ENCODE measurements around the gene ACAA2. TPM values are rescaled to one million over a fixed set of nuclear protein-coding genes. Genes with fewer than 3 reads are reported as not detected.
"Not testable (repeated sequence)": the region's sequence is repeated elsewhere in the genome, so short reads cannot be mapped to it uniquely, and the experiment has no call there.

The ACAA2 gene
- total and polyA plus RNA-seq, 4 donors = 35.2 to 52.8 (median 44.9) TPM

DNA sequence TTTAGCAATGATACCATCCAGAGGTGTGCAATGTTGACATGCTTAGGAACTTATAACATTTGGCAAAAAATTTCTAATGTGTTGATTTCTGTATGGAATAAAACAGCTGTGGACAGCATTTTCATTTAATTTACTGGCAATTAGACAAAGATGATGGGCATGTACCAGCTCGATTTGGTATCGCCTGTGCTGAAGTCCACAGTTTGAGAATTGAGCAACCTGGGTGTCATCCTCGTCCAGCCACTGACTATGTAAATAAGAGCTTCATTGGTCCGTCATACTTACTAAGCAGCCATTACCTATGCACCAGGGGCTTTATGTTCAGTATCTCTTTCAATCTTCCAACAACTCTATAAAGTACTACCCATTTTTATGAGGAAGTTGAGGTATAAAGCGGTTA, 24.6 kb upstream of the ACAA2 start:
- TF ChIP-seq, protein P1, sequence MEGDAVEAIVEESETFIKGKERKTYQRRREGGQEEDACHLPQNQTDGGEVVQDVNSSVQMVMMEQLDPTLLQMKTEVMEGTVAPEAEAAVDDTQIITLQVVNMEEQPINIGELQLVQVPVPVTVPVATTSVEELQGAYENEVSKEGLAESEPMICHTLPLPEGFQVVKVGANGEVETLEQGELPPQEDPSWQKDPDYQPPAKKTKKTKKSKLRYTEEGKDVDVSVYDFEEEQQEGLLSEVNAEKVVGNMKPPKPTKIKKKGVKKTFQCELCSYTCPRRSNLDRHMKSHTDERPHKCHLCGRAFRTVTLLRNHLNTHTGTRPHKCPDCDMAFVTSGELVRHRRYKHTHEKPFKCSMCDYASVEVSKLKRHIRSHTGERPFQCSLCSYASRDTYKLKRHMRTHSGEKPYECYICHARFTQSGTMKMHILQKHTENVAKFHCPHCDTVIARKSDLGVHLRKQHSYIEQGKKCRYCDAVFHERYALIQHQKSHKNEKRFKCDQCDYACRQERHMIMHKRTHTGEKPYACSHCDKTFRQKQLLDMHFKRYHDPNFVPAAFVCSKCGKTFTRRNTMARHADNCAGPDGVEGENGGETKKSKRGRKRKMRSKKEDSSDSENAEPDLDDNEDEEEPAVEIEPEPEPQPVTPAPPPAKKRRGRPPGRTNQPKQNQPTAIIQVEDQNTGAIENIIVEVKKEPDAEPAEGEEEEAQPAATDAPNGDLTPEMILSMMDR (IDR thresholded peaks at IDR 0.05; ENCODE audit: control extremely low read depth, extremely low read depth) = no peak
- no peaks in the 10 kb centered on the region for H3K27me3 ChIP-seq (ENCODE audit: control insufficient read depth in 3 of 3, insufficient read depth in 3 of 3, low read length in 2 of 3)
- peaks cover 0 to 7% (median 0%) of the 10 kb centered on the region in 5 donors for H3K4me1 ChIP-seq (ENCODE audit: control insufficient read depth in 5 of 5, insufficient read depth in 5 of 5, low read length in 5 of 5)
- no peaks in the 10 kb centered on the region for H3K9me3 ChIP-seq (ENCODE audit: control insufficient read depth in 4 of 4, insufficient read depth in 3 of 4, low read length in 3 of 4)
- no peak overlapping the region for H3K4me3 ChIP-seq
- no peak for DNase-seq
- H3K27ac ChIP-seq (ENCODE audit: low read depth in 1 of 2, low read length in 1 of 2) = no peak overlapping the region
- WGBS, 2 donors = 88 to 93% methylated on average over 5 of the region's 5 CpGs
- H3K36me3 ChIP-seq (ENCODE audit: control insufficient read depth in 4 of 4, insufficient read depth in 4 of 4, low read length in 4 of 4) = peaks cover 0 to 4% (median 0%) of the 10 kb centered on the region in 4 donors
- ATAC-seq (ENCODE audit: insufficient read depth, low FRiP score) = no peak
- H3K9ac ChIP-seq (ENCODE audit: insufficient read depth in 1 of 2, low read length in 2 of 2) = no peak overlapping the region

DNA sequence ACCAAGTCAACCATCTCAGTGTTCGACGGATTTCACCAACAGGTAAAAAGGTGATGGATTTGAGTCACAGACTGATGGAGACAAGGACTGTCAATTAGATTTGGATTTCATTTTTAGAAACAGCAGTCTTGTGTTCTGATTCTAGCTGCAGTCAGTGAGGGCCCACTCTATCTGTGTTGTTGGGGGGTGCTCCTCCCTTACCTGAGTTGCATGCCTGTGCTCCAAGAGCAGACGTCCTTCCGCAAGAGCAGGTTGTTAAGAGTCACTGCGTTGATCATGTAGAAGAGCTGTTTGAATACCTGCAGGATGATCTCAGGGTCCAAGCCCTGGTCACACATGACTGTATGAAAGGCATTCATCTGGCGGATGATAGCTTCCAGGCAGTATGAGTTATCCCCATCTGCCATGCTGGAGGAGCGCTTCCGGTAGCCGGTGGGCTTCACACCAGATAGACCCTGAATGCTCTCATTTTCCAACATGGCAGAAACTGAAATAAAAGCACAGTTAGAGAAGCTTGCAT, 24.0 kb upstream of the ACAA2 start:
- not testable (repeated sequence) for H3K36me3 ChIP-seq (ENCODE audit: control insufficient read depth in 4 of 4, insufficient read depth in 4 of 4, low read length in 4 of 4)
- 91 to 92% methylated on average over 9 of the region's 9 CpGs for WGBS, 2 donors

DNA sequence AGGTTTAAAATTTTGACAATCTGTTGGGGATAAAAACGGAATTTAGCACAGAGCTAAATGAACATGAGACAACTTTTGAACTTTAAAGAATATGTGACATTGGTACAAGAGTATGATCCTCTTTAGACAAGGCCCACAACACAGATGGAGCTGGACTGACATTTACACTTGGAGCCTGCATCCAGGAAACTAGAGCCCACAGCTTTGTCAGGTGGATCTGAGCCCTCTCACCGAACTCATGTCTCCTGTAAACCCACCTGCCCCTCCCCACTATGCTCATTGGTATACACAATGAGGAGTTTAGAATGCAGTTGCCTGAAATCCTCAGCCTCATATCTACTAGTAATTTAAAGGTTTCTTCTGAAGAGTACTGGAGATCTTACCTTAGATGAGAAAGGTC, 22.1 kb upstream of the ACAA2 start:
- Histone ChIP-seq H3K9me3 (ENCODE audit: control insufficient read depth in 4 of 4, insufficient read depth in 3 of 4, low read length in 3 of 4) (no peaks in the 10 kb centered on the region), H3K27me3 (ENCODE audit: control insufficient read depth in 3 of 3, insufficient read depth in 3 of 3, low read length in 2 of 3) (no peaks in the 10 kb centered on the region), H3K4me1 (ENCODE audit: control insufficient read depth in 5 of 5, insufficient read depth in 5 of 5, low read length in 5 of 5) (peaks cover 0 to 7% (median 0%) of the 10 kb centered on the region in 5 donors), H3K9ac (ENCODE audit: insufficient read depth in 1 of 2, low read length in 2 of 2) (no peak overlapping the region), H3K4me3 (no peak overlapping the region), H3K36me3 (ENCODE audit: control insufficient read depth in 4 of 4, insufficient read depth in 4 of 4, low read length in 4 of 4) (peaks cover 0 to 4% (median 0%) of the 10 kb centered on the region in 4 donors), H3K27ac (ENCODE audit: low read depth in 1 of 2, low read length in 1 of 2) (peak overlapping the region in 1 of 2 donors; percentile 33)
- DNase-seq (no peak), ATAC-seq (ENCODE audit: insufficient read depth, low FRiP score) (no peak)
- 75 to 90% methylated on average over 2 of the region's 2 CpGs for WGBS, 2 donors
- TF ChIP-seq, protein P1 (IDR thresholded peaks at IDR 0.05; ENCODE audit: control extremely low read depth, extremely low read depth) = no peak

More for the DNA sequence above, 24.0 kb upstream of the ACAA2 start:
- not testable (repeated sequence) for H3K9me3 ChIP-seq (ENCODE audit: control insufficient read depth in 4 of 4, insufficient read depth in 3 of 4, low read length in 3 of 4); DNase-seq; H3K27ac ChIP-seq (ENCODE audit: low read depth in 1 of 2, low read length in 1 of 2); H3K27me3 ChIP-seq (ENCODE audit: control insufficient read depth in 3 of 3, insufficient read depth in 3 of 3, low read length in 2 of 3); H3K4me1 ChIP-seq (ENCODE audit: control insufficient read depth in 5 of 5, insufficient read depth in 5 of 5, low read length in 5 of 5); ATAC-seq (ENCODE audit: insufficient read depth, low FRiP score); H3K9ac ChIP-seq (ENCODE audit: insufficient read depth in 1 of 2, low read length in 2 of 2); H3K4me3 ChIP-seq

DNA sequence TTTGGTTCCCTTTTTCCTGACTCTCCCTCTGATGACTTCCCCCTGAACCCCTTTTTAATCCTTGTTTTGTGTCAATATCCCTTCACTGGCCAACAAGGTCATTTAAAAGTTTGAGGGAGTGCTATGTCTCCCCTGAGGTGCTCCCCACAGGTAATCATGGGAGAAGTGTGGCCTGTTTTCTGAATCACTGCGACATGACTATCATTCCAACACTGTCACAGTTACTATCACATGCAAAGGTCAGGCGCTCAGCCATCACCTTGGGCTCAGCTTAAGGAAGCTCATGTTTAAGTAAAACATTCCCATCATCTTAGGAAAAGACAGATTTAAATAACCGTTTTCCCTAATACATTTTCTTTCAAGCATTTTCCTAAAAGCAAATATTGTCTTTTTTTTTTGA, 20.9 kb upstream of the ACAA2 start:
- WGBS, 2 donors = 52 to 89% methylated on average over 3 of the region's 3 CpGs

More for the DNA sequence above, 20.9 kb upstream of the ACAA2 start:
- no peaks in the 10 kb centered on the region for H3K27me3 ChIP-seq (ENCODE audit: control insufficient read depth in 3 of 3, insufficient read depth in 3 of 3, low read length in 2 of 3)
- DNase-seq = no peak
- ATAC-seq (ENCODE audit: insufficient read depth, low FRiP score) = no peak
- no peak overlapping the region for H3K27ac ChIP-seq (ENCODE audit: low read depth in 1 of 2, low read length in 1 of 2)
- no peak overlapping the region for H3K9ac ChIP-seq (ENCODE audit: insufficient read depth in 1 of 2, low read length in 2 of 2)
- H3K36me3 ChIP-seq (ENCODE audit: control insufficient read depth in 4 of 4, insufficient read depth in 4 of 4, low read length in 4 of 4) = peaks cover 0 to 1% (median 0%) of the 10 kb centered on the region in 4 donors
- no peak overlapping the region for H3K4me3 ChIP-seq
- H3K4me1 ChIP-seq (ENCODE audit: control insufficient read depth in 5 of 5, insufficient read depth in 5 of 5, low read length in 5 of 5) = peaks cover 0 to 7% (median 0%) of the 10 kb centered on the region in 5 donors
- TF ChIP-seq, protein P1 (IDR thresholded peaks at IDR 0.05; ENCODE audit: control extremely low read depth, extremely low read depth) = no peak
- no peaks in the 10 kb centered on the region for H3K9me3 ChIP-seq (ENCODE audit: control insufficient read depth in 4 of 4, insufficient read depth in 3 of 4, low read length in 3 of 4)
